GM23338 (cell line): ENCODE results near the gene REC8. TPM values are rescaled to one million over a fixed set of nuclear protein-coding genes. Genes with fewer than 3 reads are reported as not detected.

Experiments used
- ATAC-seq: fragments of 200-7000 bp; cut with Tn5 transposase; 3 replicates; pipeline ENCODE4 v1.9.1; 2020
- DNase-seq: peaks from one replicate; pipeline ENCODE4 v3.0.0-alpha.2; 2015; ENCODE audit warnings: low spot score
- H2AFZ ChIP-seq: fragments of 200-600 bp; sonication (generic); 2 replicates; pipeline ENCODE4 v1.8.0; 2016; ENCODE audit warnings: antibody characterized with exemption, mild to moderate bottlenecking, moderate library complexity
- H3F3A ChIP-seq: fragments of 200-600 bp; sonication (generic); replicated peaks from 2 replicates; pipeline ENCODE4 v1.8.0; 2017; ENCODE audit warnings: antibody characterized with exemption, mixed run types, low read depth
- H3K27ac ChIP-seq: fragments of 200-600 bp; sonication (generic); 2 replicates; pipeline ENCODE4 v1.6.1; 2016; ENCODE audit warnings: low read depth
- H3K27me3 ChIP-seq: fragments of 200-600 bp; sonication (generic); 2 replicates; pipeline ENCODE4 v1.8.0; 2016; ENCODE audit warnings: mild to moderate bottlenecking, mixed run types, moderate library complexity; ENCODE audit not compliant: insufficient read depth
- H3K36me3 ChIP-seq: fragments of 200-600 bp; sonication (generic); 2 replicates; pipeline ENCODE4 v1.8.0; 2016; ENCODE audit warnings: mild to moderate bottlenecking; ENCODE audit not compliant: insufficient read depth
- H3K4me1 ChIP-seq: fragments of 200-600 bp; sonication (generic); 2 replicates; pipeline ENCODE4 v1.8.0; 2016; ENCODE audit warnings: mild to moderate bottlenecking, moderate library complexity; ENCODE audit not compliant: insufficient read depth
- H3K4me2 ChIP-seq: fragments of 200-600 bp; sonication (generic); 2 replicates; pipeline ENCODE4 v1.7.1; 2017; ENCODE audit warnings: mixed run types
- H3K4me3 ChIP-seq: fragments of 200-600 bp; sonication (generic); 2 replicates; pipeline ENCODE4 v1.6.1; 2016; ENCODE audit warnings: mixed run types
- H3K79me2 ChIP-seq: fragments of 200-600 bp; sonication (generic); replicated peaks from 2 replicates; pipeline ENCODE4 v1.8.0; 2017; ENCODE audit warnings: mild to moderate bottlenecking; ENCODE audit not compliant: insufficient read depth
- H3K9me2 ChIP-seq: fragments of 200-600 bp; sonication (generic); 2 replicates; pipeline ENCODE4 v1.8.0; 2017; ENCODE audit not compliant: insufficient read depth
- H4K20me1 ChIP-seq: fragments of 200-600 bp; sonication (generic); replicated peaks from 2 replicates; pipeline ENCODE4 v1.8.0; 2017; ENCODE audit warnings: mild to moderate bottlenecking; ENCODE audit not compliant: insufficient read depth
- H3K27ac Mint-ChIP-seq: 2 replicates; pipeline ENCODE4 v1.8.0; 2020; ENCODE audit warnings: inconsistent platforms, mild to moderate bottlenecking, moderate library complexity, mixed read lengths
- H3K27me3 Mint-ChIP-seq: 3 replicates; pipeline ENCODE4 v1.8.0; 2022; ENCODE audit warnings: low read depth, mild to moderate bottlenecking, moderate library complexity, mixed read lengths, inconsistent platforms; ENCODE audit not compliant: insufficient read depth, poor library complexity
- H3K36me3 Mint-ChIP-seq: 3 replicates; pipeline ENCODE4 v1.8.0; 2021; ENCODE audit warnings: low read depth, mild to moderate bottlenecking, inconsistent platforms, moderate library complexity, mixed read lengths
- H3K4me1 Mint-ChIP-seq: 3 replicates; pipeline ENCODE4 v1.8.0; 2020; ENCODE audit warnings: mild to moderate bottlenecking, inconsistent platforms, mixed read lengths
- H3K4me3 Mint-ChIP-seq: 3 replicates; pipeline ENCODE4 v1.8.0; 2021; ENCODE audit warnings: moderate library complexity, mild to moderate bottlenecking, inconsistent platforms, mixed read lengths
- H3K9me3 Mint-ChIP-seq: 3 replicates; pipeline ENCODE4 v1.8.0; 2020; ENCODE audit warnings: moderate library complexity, mild to moderate bottlenecking, inconsistent platforms, mixed read lengths
- CREB1 ChIP-seq: fragments of 250-450 bp; sonication (Bioruptor Pico); IDR thresholded peaks from 2 replicates; pipeline ENCODE4 v1.5.0; 2020; ENCODE audit warnings: low read depth, mild to moderate bottlenecking, moderate library complexity
- EZH2 ChIP-seq: fragments of 200-600 bp; sonication (generic); IDR thresholded peaks from one replicate; pipeline ENCODE4 v1.8.0; 2017; ENCODE audit warnings: antibody characterized with exemption, mild to moderate bottlenecking, low read depth; ENCODE audit not compliant: unreplicated experiment
- EZH2phosphoT487 ChIP-seq: fragments of 200-600 bp; sonication (generic); IDR thresholded peaks from one replicate; pipeline ENCODE4 v1.8.1; 2018; ENCODE audit warnings: antibody characterized with exemption; ENCODE audit not compliant: unreplicated experiment
- JUNB ChIP-seq: IDR thresholded peaks from one replicate; pipeline ENCODE4 v1.6.1; 2016; ENCODE audit warnings: antibody characterized with exemption; ENCODE audit not compliant: unreplicated experiment
- NANOG ChIP-seq: IDR thresholded peaks from 2 replicates; pipeline ENCODE4 v1.6.1; 2016; ENCODE audit warnings: antibody characterized with exemption, borderline replicate concordance
- POLR2AphosphoS5 ChIP-seq: IDR thresholded peaks from 2 replicates; pipeline ENCODE4 v1.6.1; 2016; ENCODE audit warnings: antibody characterized with exemption, low read depth
- STAT1 ChIP-seq: IDR thresholded peaks from one replicate; pipeline ENCODE4 v1.6.1; 2016; ENCODE audit warnings: antibody characterized with exemption; ENCODE audit not compliant: unreplicated experiment
- ZNF114 ChIP-seq: fragments of 250-450 bp; sonication (Bioruptor Pico); IDR thresholded peaks from 2 replicates; pipeline ENCODE4 v1.5.0; 2020; ENCODE audit warnings: mild to moderate bottlenecking, moderate library complexity
- ZNF331 ChIP-seq: fragments of 250-450 bp; sonication (Bioruptor Pico); IDR thresholded peaks from 2 replicates; pipeline ENCODE4 v1.5.0; 2020; ENCODE audit warnings: low read depth, mild to moderate bottlenecking, moderate library complexity
- polyA plus RNA-seq: library from polyadenylated mRNA; unstranded; fragments of >200 nt; fragmentation: Nextera tagmentation; extraction: Ambion mirVana; gene quantifications from 2 replicates; pipeline ENCODE4 v1.2.1, GENCODE V29; 2016
- total RNA-seq: library from RNA; depleted of rRNA; stranded (reverse); fragments of >200 nt; shearing (Covaris generic); gene quantifications from 2 replicates; pipeline ENCODE4 v1.2.3, GENCODE V29; 2014
- TF ChIP-seq, protein P1 (sequence below): fragments of 250-450 bp; sonication (Bioruptor Pico); IDR thresholded peaks from 2 replicates; pipeline ENCODE4 v1.5.0; 2020; ENCODE audit warnings: mild to moderate bottlenecking, moderate library complexity
- TF ChIP-seq, protein P2 (sequence below): IDR thresholded peaks from one replicate; pipeline ENCODE4 v1.6.1; 2018; ENCODE audit warnings: antibody characterized with exemption; ENCODE audit not compliant: unreplicated experiment
- TF ChIP-seq, protein P3 (sequence below): IDR thresholded peaks from 2 replicates; pipeline ENCODE4 v1.6.1; 2016; ENCODE audit warnings: antibody characterized with exemption
- TF ChIP-seq, protein P4 (sequence below), 2 experiments: fragments of 200-600 bp in 1 of 2; sonication (generic) in 1 of 2; conservative IDR thresholded peaks; 2 replicates each; pipeline versions ENCODE4 v1.5.1 to v1.6.1; 2016 to 2017; ENCODE audit warnings: antibody characterized with exemption in 2 of 2, low read depth in 2 of 2, mild to moderate bottlenecking in 2 of 2, moderate library complexity in 1 of 2

Gene REC8
- total and polyA plus RNA-seq, 2 experiments from 2014 or later = 25.7 to 36.8 TPM

DNA sequence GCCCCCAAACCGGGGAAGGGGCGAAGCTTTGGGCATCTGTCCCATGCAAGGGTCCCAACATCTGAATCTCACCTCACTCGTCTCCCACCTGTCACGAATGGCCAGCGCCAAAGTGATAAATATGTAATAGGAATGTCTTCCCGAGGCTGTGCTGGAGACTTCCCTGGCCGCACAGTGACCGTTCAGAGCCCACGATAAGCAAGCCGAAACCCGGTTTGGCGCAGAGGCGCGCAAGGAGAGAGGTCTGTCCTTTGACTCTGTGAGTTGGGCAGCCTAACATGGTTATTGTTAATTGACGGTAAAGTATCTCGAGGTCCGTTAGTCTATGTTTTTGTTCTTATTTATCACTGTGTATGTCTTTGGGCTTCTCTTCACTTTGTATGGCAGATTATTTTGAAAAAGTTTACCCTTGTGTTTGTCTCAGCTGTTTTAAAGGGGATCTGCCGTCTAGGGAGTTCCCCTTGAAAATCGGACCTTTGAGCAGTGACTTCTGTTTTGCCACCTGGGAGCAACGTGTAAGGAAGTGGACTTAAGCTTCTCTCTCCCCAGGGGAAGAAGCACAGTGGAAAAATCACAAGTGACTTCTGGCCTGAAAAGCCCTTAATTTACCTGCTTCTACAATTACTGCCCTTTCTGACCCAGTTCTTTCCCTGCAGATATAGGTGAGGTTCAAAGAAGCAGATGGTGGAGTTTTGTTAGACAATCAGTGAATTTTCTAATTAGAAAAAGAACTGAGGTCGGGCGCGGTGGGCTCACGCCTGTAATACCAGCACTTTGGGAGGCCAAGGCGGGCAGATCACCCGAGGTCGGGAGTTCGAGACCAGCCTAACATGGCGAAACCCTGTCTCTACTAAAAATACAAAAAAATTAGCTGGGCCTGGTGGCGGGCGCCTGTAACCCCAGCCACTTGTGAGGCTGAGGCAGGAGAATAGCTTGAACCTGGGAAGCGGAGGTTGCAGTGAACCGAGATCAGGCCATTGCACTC lies 24.5 kb downstream of the REC8 start:
- Mint-ChIP-seq H3K36me3 (peaks cover 58% of the 10 kb centered on the region), H3K27ac (peak overlapping the region; percentile 63), H3K4me1 (peaks cover 26% of the 10 kb centered on the region), H3K9me3 (peaks cover 21% of the 10 kb centered on the region), H3K4me3 (peak overlapping the region; percentile 91), H3K27me3 (peaks cover 18% of the 10 kb centered on the region)
- H4K20me1 ChIP-seq = no peaks in the 10 kb centered on the region; the same call in 1 of the 2 replicates
- peak overlapping the region; percentile 90 for H2AFZ ChIP-seq
- peak overlapping the region; percentile 95 for H3K4me3 ChIP-seq
- TF ChIP-seq ZNF331 (no peak), NANOG (no peak), JUNB (no peak), EZH2 (no peak), STAT1 (no peak), ZNF114 (CRISPR knock-in tag) (no peak), POLR2AphosphoS5 (no peak), CREB1 (CRISPR knock-in tag) (no peak), EZH2phosphoT487 (no peak)
- TF ChIP-seq, protein P1, sequence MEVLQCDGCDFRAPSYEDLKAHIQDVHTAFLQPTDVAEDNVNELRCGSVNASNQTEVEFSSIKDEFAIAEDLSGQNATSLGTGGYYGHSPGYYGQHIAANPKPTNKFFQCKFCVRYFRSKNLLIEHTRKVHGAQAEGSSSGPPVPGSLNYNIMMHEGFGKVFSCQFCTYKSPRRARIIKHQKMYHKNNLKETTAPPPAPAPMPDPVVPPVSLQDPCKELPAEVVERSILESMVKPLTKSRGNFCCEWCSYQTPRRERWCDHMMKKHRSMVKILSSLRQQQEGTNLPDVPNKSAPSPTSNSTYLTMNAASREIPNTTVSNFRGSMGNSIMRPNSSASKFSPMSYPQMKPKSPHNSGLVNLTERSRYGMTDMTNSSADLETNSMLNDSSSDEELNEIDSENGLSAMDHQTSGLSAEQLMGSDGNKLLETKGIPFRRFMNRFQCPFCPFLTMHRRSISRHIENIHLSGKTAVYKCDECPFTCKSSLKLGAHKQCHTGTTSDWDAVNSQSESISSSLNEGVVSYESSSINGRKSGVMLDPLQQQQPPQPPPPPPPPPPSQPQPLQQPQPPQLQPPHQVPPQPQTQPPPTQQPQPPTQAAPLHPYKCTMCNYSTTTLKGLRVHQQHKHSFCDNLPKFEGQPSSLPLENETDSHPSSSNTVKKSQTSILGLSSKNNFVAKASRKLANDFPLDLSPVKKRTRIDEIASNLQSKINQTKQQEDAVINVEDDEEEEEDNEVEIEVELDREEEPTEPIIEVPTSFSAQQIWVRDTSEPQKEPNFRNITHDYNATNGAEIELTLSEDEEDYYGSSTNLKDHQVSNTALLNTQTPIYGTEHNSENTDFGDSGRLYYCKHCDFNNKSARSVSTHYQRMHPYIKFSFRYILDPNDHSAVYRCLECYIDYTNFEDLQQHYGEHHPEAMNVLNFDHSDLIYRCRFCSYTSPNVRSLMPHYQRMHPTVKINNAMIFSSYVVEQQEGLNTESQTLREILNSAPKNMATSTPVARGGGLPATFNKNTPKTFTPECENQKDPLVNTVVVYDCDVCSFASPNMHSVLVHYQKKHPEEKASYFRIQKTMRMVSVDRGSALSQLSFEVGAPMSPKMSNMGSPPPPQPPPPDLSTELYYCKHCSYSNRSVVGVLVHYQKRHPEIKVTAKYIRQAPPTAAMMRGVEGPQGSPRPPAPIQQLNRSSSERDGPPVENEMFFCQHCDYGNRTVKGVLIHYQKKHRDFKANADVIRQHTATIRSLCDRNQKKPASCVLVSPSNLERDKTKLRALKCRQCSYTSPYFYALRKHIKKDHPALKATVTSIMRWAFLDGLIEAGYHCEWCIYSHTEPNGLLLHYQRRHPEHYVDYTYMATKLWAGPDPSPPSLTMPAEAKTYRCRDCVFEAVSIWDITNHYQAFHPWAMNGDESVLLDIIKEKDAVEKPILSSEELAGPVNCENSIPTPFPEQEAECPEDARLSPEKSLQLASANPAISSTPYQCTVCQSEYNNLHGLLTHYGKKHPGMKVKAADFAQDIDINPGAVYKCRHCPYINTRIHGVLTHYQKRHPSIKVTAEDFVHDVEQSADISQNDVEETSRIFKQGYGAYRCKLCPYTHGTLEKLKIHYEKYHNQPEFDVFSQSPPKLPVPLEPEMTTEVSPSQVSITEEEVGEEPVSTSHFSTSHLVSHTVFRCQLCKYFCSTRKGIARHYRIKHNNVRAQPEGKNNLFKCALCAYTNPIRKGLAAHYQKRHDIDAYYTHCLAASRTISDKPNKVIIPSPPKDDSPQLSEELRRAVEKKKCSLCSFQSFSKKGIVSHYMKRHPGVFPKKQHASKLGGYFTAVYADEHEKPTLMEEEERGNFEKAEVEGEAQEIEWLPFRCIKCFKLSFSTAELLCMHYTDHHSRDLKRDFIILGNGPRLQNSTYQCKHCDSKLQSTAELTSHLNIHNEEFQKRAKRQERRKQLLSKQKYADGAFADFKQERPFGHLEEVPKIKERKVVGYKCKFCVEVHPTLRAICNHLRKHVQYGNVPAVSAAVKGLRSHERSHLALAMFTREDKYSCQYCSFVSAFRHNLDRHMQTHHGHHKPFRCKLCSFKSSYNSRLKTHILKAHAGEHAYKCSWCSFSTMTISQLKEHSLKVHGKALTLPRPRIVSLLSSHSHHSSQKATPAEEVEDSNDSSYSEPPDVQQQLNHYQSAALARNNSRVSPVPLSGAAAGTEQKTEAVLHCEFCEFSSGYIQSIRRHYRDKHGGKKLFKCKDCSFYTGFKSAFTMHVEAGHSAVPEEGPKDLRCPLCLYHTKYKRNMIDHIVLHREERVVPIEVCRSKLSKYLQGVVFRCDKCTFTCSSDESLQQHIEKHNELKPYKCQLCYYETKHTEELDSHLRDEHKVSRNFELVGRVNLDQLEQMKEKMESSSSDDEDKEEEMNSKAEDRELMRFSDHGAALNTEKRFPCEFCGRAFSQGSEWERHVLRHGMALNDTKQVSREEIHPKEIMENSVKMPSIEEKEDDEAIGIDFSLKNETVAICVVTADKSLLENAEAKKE = no peak
- TF ChIP-seq, protein P2, sequence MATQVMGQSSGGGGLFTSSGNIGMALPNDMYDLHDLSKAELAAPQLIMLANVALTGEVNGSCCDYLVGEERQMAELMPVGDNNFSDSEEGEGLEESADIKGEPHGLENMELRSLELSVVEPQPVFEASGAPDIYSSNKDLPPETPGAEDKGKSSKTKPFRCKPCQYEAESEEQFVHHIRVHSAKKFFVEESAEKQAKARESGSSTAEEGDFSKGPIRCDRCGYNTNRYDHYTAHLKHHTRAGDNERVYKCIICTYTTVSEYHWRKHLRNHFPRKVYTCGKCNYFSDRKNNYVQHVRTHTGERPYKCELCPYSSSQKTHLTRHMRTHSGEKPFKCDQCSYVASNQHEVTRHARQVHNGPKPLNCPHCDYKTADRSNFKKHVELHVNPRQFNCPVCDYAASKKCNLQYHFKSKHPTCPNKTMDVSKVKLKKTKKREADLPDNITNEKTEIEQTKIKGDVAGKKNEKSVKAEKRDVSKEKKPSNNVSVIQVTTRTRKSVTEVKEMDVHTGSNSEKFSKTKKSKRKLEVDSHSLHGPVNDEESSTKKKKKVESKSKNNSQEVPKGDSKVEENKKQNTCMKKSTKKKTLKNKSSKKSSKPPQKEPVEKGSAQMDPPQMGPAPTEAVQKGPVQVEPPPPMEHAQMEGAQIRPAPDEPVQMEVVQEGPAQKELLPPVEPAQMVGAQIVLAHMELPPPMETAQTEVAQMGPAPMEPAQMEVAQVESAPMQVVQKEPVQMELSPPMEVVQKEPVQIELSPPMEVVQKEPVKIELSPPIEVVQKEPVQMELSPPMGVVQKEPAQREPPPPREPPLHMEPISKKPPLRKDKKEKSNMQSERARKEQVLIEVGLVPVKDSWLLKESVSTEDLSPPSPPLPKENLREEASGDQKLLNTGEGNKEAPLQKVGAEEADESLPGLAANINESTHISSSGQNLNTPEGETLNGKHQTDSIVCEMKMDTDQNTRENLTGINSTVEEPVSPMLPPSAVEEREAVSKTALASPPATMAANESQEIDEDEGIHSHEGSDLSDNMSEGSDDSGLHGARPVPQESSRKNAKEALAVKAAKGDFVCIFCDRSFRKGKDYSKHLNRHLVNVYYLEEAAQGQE = no peak
- TF ChIP-seq, protein P3, sequence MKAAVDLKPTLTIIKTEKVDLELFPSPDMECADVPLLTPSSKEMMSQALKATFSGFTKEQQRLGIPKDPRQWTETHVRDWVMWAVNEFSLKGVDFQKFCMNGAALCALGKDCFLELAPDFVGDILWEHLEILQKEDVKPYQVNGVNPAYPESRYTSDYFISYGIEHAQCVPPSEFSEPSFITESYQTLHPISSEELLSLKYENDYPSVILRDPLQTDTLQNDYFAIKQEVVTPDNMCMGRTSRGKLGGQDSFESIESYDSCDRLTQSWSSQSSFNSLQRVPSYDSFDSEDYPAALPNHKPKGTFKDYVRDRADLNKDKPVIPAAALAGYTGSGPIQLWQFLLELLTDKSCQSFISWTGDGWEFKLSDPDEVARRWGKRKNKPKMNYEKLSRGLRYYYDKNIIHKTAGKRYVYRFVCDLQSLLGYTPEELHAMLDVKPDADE = no peak
- TF ChIP-seq, protein P4, sequence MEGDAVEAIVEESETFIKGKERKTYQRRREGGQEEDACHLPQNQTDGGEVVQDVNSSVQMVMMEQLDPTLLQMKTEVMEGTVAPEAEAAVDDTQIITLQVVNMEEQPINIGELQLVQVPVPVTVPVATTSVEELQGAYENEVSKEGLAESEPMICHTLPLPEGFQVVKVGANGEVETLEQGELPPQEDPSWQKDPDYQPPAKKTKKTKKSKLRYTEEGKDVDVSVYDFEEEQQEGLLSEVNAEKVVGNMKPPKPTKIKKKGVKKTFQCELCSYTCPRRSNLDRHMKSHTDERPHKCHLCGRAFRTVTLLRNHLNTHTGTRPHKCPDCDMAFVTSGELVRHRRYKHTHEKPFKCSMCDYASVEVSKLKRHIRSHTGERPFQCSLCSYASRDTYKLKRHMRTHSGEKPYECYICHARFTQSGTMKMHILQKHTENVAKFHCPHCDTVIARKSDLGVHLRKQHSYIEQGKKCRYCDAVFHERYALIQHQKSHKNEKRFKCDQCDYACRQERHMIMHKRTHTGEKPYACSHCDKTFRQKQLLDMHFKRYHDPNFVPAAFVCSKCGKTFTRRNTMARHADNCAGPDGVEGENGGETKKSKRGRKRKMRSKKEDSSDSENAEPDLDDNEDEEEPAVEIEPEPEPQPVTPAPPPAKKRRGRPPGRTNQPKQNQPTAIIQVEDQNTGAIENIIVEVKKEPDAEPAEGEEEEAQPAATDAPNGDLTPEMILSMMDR (conservative IDR thresholded peaks at IDR 0.05; ENCODE audit: low read depth in 2 of 2) = no peak
- H3K4me2 ChIP-seq = peak overlapping the region; percentile 90
- 0 out of 2 replicates have a peak, but pooled peaks cover 6% of the 10 kb centered on the region for H3K79me2 ChIP-seq
- no peaks in the 10 kb centered on the region for H3K27me3 ChIP-seq
- H3F3A ChIP-seq = peaks cover 19% of the 10 kb centered on the region
- peak; percentile 57 for DNase-seq
- ATAC-seq = peak; percentile 27
- H3K9me2 ChIP-seq = no peaks in the 10 kb centered on the region
- 0 out of 2 replicates have a peak, but pooled peaks cover 4% of the 10 kb centered on the region for H3K36me3 ChIP-seq
- peaks cover 6% of the 10 kb centered on the region; the same call in 1 of the 2 replicates for H3K4me1 ChIP-seq
- peak overlapping the region; percentile 97; the same call in 1 of the 2 replicates for H3K27ac ChIP-seq
